OCI-LY1 (cell line): Measurements from ENCODE around the gene RGS7.

ENCODE experiments used
- CTCF ChIP-seq: fragments of 200-600 bp; sonication (generic), shearing (Covaris generic); IDR thresholded peaks from 2 replicates; pipeline ENCODE4 v1.5.1; 2017; ENCODE audit warnings: mild to moderate bottlenecking, antibody characterized with exemption, low read length, moderate library complexity, mixed read lengths
- EZH2 ChIP-seq: fragments of 200-600 bp; sonication (generic), shearing (Covaris generic); IDR thresholded peaks from 2 replicates; pipeline ENCODE4 v1.8.0; 2017; ENCODE audit warnings: borderline replicate concordance, mixed run types, mild to moderate bottlenecking, antibody characterized with exemption, low read length, moderate library complexity, mixed read lengths

GRCh38 chr1:241240069-241240468 is 116.9 kb downstream of the RGS7 start:
- no peak for TF ChIP-seq CTCF
- no peak for TF ChIP-seq EZH2
